Measurements from ENCODE around the gene PAK5.

DNA sequence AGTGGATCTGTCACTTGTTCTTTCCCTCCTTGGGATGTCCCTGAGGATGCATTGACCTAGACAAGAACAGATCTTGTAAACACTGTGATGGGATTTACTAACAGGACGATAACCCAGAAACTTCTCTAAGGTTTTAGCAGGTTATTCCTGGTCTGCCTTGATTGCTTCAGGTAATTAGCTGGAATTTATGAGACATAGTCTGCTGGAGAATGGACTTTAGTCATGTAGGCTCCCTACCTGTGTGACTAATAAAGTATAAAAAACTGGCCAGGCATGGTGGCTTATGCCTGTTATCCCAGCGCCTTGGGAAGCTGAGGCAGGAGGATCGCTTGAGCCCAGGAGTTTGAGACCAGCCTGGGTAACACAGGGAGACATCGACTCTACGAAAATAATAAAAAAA is 96.1 kb downstream of the PAK5 start:
- TF ChIP-seq NFIC (IDR thresholded peaks at IDR 0.05; ENCODE audit: borderline replicate concordance) (no peak), JUND (IDR thresholded peaks at IDR 0.05) (no peak), REST (IDR thresholded peaks at IDR 0.05; ENCODE audit: low read depth, low read length) (no peak)

Data from SK-N-SH (cell line).